Retina (tissue), 1 donor: Measurements from ENCODE around the gene ARID5B.

Source experiments
- DNase-seq: peaks from one replicate; pipeline ENCODE4 v3.0.0-alpha.2; 2016

Gene ARID5B

GRCh38 chr10:61904733-61905725 lies 3.5 kb downstream of the ARID5B start:
- peak; percentile 15 for DNase-seq

GRCh38 chr10:61905837-61906561 lies 4.5 kb downstream of the ARID5B start:
- DNase-seq: no peak

GRCh38 chr10:61906562-61906901 lies 5.0 kb downstream of the ARID5B start:
- DNase-seq: no peak

GRCh38 chr10:61907011-61907410 lies 5.5 kb downstream of the ARID5B start:
- DNase-seq: no peak

- no peak for DNase-seq
These were observed 6.1 kb downstream of the ARID5B start for GRCh38 chr10:61907587-61907986.

GRCh38 chr10:61910226-61910805 lies 8.8 kb downstream of the ARID5B start:
- DNase-seq: no peak

- no peak for DNase-seq
These were observed 9.4 kb downstream of the ARID5B start for GRCh38 chr10:61910894-61911293.

- no peak for DNase-seq
These were observed 9.9 kb downstream of the ARID5B start for GRCh38 chr10:61911425-61911824.

- DNase-seq: no peak
These were observed 11.5 kb downstream of the ARID5B start for GRCh38 chr10:61912981-61913380.

- DNase-seq: no peak
These were observed 16.6 kb downstream of the ARID5B start for GRCh38 chr10:61918140-61918539.

GRCh38 chr10:61918989-61919388 lies 17.5 kb downstream of the ARID5B start:
- no peak for DNase-seq

- no peak for DNase-seq
These were observed 18.2 kb downstream of the ARID5B start for GRCh38 chr10:61919646-61920215.

- no peak for DNase-seq
These were observed 19.6 kb downstream of the ARID5B start for GRCh38 chr10:61921143-61921542.

GRCh38 chr10:61923210-61923949 lies 21.9 kb downstream of the ARID5B start:
- no peak for DNase-seq

- no peak for DNase-seq
These were observed 22.4 kb downstream of the ARID5B start for GRCh38 chr10:61923950-61924274.

- DNase-seq: no peak
These were observed 28.1 kb downstream of the ARID5B start for GRCh38 chr10:61929555-61929954.

- DNase-seq: no peak
These were observed 30.3 kb downstream of the ARID5B start for GRCh38 chr10:61931620-61932332.

GRCh38 chr10:61933859-61934555 lies 32.5 kb downstream of the ARID5B start:
- DNase-seq: no peak

GRCh38 chr10:61935077-61935476 lies 33.6 kb downstream of the ARID5B start:
- no peak for DNase-seq

GRCh38 chr10:61936770-61937169 lies 35.3 kb downstream of the ARID5B start:
- DNase-seq: no peak

GRCh38 chr10:61937631-61938351 lies 36.3 kb downstream of the ARID5B start:
- DNase-seq: no peak
